KG1 (cell line): ENCODE results near the gene RGS12.

Experiments
- DNase-seq: peaks from one replicate; lab custom pipeline; 2025; lab: John Stamatoyannopoulos, UW

The RGS12 gene

GRCh38 chr4:3255611-3256186 lies 37.1 kb upstream of the RGS12 start:
- no peak for DNase-seq

GRCh38 chr4:3256230-3257102 lies 36.4 kb upstream of the RGS12 start:
- DNase-seq: no peak

GRCh38 chr4:3257103-3257555 lies 35.7 kb upstream of the RGS12 start:
- no peak for DNase-seq

GRCh38 chr4:3257556-3258482 lies 35.0 kb upstream of the RGS12 start:
- DNase-seq: no peak

- DNase-seq: no peak
Observed at GRCh38 chr4:3261411-3262207, 31.2 kb upstream of the RGS12 start.

- no peak for DNase-seq
Observed at GRCh38 chr4:3262208-3263052, 30.4 kb upstream of the RGS12 start.

- DNase-seq: no peak
Observed at GRCh38 chr4:3263053-3263875, 29.6 kb upstream of the RGS12 start.

- DNase-seq: no peak
Observed at GRCh38 chr4:3263876-3264193, 29.0 kb upstream of the RGS12 start.

GRCh38 chr4:3266076-3266475 lies 26.7 kb upstream of the RGS12 start:
- DNase-seq: no peak

- DNase-seq: no peak
Observed at GRCh38 chr4:3267576-3268394, 25.0 kb upstream of the RGS12 start.

- DNase-seq: no peak
Observed at GRCh38 chr4:3268395-3269104, 24.3 kb upstream of the RGS12 start.

- no peak for DNase-seq
Observed at GRCh38 chr4:3269105-3269927, 23.5 kb upstream of the RGS12 start.

GRCh38 chr4:3269991-3270611 lies 22.7 kb upstream of the RGS12 start:
- no peak for DNase-seq

GRCh38 chr4:3271131-3271530 lies 21.7 kb upstream of the RGS12 start:
- DNase-seq: no peak

GRCh38 chr4:3276986-3277385 lies 15.8 kb upstream of the RGS12 start:
- DNase-seq: no peak

- no peak for DNase-seq
Observed at GRCh38 chr4:3280466-3280865, 12.4 kb upstream of the RGS12 start.

GRCh38 chr4:3283483-3283882 lies 9.3 kb upstream of the RGS12 start:
- DNase-seq: no peak
